ENCODE measurements around the gene TENM3. TPM values are rescaled to one million over a fixed set of nuclear protein-coding genes. Genes with fewer than 3 reads are reported as not detected.

Gene TENM3
- total RNA-seq, 2 donors from 2014 or later: 39.5 to 51.9 TPM

- H3K4me1 ChIP-seq (ENCODE audit: control insufficient read depth, insufficient read depth, low read length): peaks cover 8% of the 10 kb centered on the region
- Mint-ChIP-seq H3K9me3 (no peaks in the 10 kb centered on the region), H3K36me3 (ENCODE audit: low read depth) (no peaks in the 10 kb centered on the region), H3K4me1 (peaks cover 10% of the 10 kb centered on the region), H3K27me3 (ENCODE audit: insufficient read depth) (peaks cover 2% of the 10 kb centered on the region), H3K4me3 (no peak overlapping the region), H3K27ac (no peak overlapping the region)
- no peaks in the 10 kb centered on the region for H3K9me3 ChIP-seq (ENCODE audit: control insufficient read depth, low read length)
- no peak for TF ChIP-seq CTCF (conservative IDR thresholded peaks at IDR 0.05)
- no peak overlapping the region for H3K9ac ChIP-seq (ENCODE audit: extremely low read depth, low read length, poor library complexity, severe bottlenecking)
- H3K36me3 ChIP-seq (ENCODE audit: control insufficient read depth, insufficient read depth, low read length): no peaks in the 10 kb centered on the region
- no peak overlapping the region for H3K4me3 ChIP-seq (ENCODE audit: low read length)
- WGBS, 2 experiments (ENCODE audit: insufficient coverage in 1 of 2, insufficient read length in 1 of 2): 93% methylated on average over 6 to 8 of the region's 8 CpGs
- no peak overlapping the region for H3K27ac ChIP-seq (ENCODE audit: low read depth, low read length)
- DNase-seq: no peak
- no peaks in the 10 kb centered on the region for H3K27me3 ChIP-seq (ENCODE audit: control insufficient read depth, insufficient read depth, low read length, poor library complexity, severe bottlenecking)
These were observed 602.8 kb downstream of the TENM3 start for GRCh38 chr4:182846036-182846435.

GRCh38 chr4:182847576-182848450, 604.6 kb downstream of the TENM3 start:
- H3K27me3 ChIP-seq (ENCODE audit: control insufficient read depth, insufficient read depth, low read length, poor library complexity, severe bottlenecking): no peaks in the 10 kb centered on the region
- peaks cover 4% of the 10 kb centered on the region for H3K9me3 Mint-ChIP-seq
- H3K36me3 ChIP-seq (ENCODE audit: control insufficient read depth, insufficient read depth, low read length): no peaks in the 10 kb centered on the region
- WGBS, 2 experiments (ENCODE audit: insufficient coverage in 1 of 2, insufficient read length in 1 of 2): 95 to 96% methylated on average over 17 to 27 of the region's 27 CpGs
- no peaks in the 10 kb centered on the region for H3K36me3 Mint-ChIP-seq (ENCODE audit: low read depth)
- peaks cover 10% of the 10 kb centered on the region for H3K4me1 Mint-ChIP-seq
- no peak for DNase-seq
- peaks cover 8% of the 10 kb centered on the region for H3K4me1 ChIP-seq (ENCODE audit: control insufficient read depth, insufficient read depth, low read length)
- no peak overlapping the region for H3K27ac ChIP-seq (ENCODE audit: low read depth, low read length)
- peaks cover 2% of the 10 kb centered on the region for H3K27me3 Mint-ChIP-seq (ENCODE audit: insufficient read depth)
- no peak overlapping the region for H3K4me3 ChIP-seq (ENCODE audit: low read length)
- no peak overlapping the region for H3K27ac Mint-ChIP-seq
- no peak overlapping the region for H3K9ac ChIP-seq (ENCODE audit: extremely low read depth, low read length, poor library complexity, severe bottlenecking)
- H3K9me3 ChIP-seq (ENCODE audit: control insufficient read depth, low read length): peaks cover 2% of the 10 kb centered on the region
- TF ChIP-seq CTCF (conservative IDR thresholded peaks at IDR 0.05): no peak
- no peak overlapping the region for H3K4me3 Mint-ChIP-seq

DNA sequence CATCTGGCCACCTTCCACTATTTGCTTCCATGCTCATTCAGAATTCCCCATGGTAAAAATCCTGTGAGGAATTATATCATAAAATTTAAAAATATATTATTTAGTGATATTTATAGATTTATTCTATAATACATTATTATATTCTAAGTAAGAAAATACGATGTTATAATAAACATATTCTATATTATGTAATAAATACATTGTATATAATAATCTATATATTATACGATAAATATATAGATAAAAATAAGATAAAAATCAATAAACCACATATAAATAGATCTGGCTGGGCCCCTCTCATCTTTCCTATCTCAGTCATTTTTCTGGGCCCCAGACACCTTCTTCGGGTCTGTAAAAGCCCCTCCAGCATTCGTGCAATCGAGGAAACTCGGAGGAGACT, 605.5 kb downstream of the TENM3 start:
- Histone ChIP-seq H3K9me3 (ENCODE audit: control insufficient read depth, low read length) (peaks cover 10% of the 10 kb centered on the region), H3K4me3 (ENCODE audit: low read length) (no peak overlapping the region), H3K27me3 (ENCODE audit: control insufficient read depth, insufficient read depth, low read length, poor library complexity, severe bottlenecking) (no peaks in the 10 kb centered on the region), H3K27ac (ENCODE audit: low read depth, low read length) (no peak overlapping the region), H3K4me1 (ENCODE audit: control insufficient read depth, insufficient read depth, low read length) (peaks cover 8% of the 10 kb centered on the region), H3K9ac (ENCODE audit: extremely low read depth, low read length, poor library complexity, severe bottlenecking) (no peak overlapping the region), H3K36me3 (ENCODE audit: control insufficient read depth, insufficient read depth, low read length) (no peaks in the 10 kb centered on the region)
- H3K4me3 Mint-ChIP-seq: no peak overlapping the region
- H3K27me3 Mint-ChIP-seq (ENCODE audit: insufficient read depth): peaks cover 2% of the 10 kb centered on the region
- no peaks in the 10 kb centered on the region for H3K36me3 Mint-ChIP-seq (ENCODE audit: low read depth)
- no peak for TF ChIP-seq CTCF (conservative IDR thresholded peaks at IDR 0.05)
- no peak overlapping the region for H3K27ac Mint-ChIP-seq
- no peak for DNase-seq
- WGBS, 2 experiments (ENCODE audit: insufficient coverage in 1 of 2, insufficient read length in 1 of 2): 93 to 100% methylated on average over 1 to 4 of the region's 6 CpGs
- H3K9me3 Mint-ChIP-seq: peaks cover 12% of the 10 kb centered on the region
- H3K4me1 Mint-ChIP-seq: peaks cover 9% of the 10 kb centered on the region

Measured in endodermal cell (in vitro differentiated cells).